Measurements from ENCODE around the gene CEP112. TPM values are rescaled to one million over a fixed set of nuclear protein-coding genes. Genes with fewer than 3 reads are reported as not detected.

The CEP112 gene
- total and polyA plus RNA-seq, 9 of the 15 experiments (the other 6 are each of a cell fraction or from before 2014, with no cell fraction given): 0.84 TPM; not detected in 8

DNA sequence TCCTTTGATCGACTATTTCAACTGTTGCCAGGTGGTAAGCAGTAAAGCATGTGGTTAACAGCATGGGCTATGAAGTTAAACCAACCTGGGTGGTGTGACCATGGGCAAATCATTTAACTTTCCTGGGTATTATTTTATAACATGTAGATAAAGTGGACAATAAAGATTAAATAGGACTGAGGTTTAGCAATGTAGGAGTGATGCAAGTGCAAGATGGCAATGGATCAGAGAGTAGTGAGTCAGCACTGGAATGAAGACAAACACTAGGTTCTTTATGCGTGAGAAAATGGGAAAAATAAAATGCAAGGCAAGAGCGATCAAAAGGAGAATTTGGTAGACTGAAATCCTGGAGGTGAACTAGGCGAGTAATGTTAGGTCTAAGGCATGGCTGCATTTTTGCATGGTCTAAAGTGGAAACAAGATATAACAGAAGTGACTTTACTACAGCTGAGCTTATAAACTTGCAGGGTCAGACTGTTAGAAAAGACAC is 408.0 kb downstream of the CEP112 start:
- TF ChIP-seq SRSF9 (IDR thresholded peaks at IDR 0.05; ENCODE audit: borderline replicate concordance, low read depth, low read length) (no peak), ESRRB (CRISPR knock-in tag; IDR thresholded peaks at IDR 0.05; ENCODE audit: borderline replicate concordance) (no peak), NFE2 (IDR thresholded peaks at IDR 0.05; ENCODE audit: low read depth) (0 out of 2 replicates have a peak, but pooled peaks have one; percentile 8), CEBPG (CRISPR knock-in tag; IDR thresholded peaks at IDR 0.05) (no peak), CEBPG (tag; conservative IDR thresholded peaks at IDR 0.05 in 1 of 2, IDR thresholded peaks at IDR 0.05 in 1 of 2) (peak in 1 of 2 experiments; percentile 45; a peak in 1 of 4 replicates), ZNF518B (CRISPR knock-in tag; IDR thresholded peaks at IDR 0.05) (no peak), CEBPB (tag; IDR thresholded peaks at IDR 0.05) (peak; percentile 31; the same call in 1 of the 2 replicates)
- TF ChIP-seq, protein P1, sequence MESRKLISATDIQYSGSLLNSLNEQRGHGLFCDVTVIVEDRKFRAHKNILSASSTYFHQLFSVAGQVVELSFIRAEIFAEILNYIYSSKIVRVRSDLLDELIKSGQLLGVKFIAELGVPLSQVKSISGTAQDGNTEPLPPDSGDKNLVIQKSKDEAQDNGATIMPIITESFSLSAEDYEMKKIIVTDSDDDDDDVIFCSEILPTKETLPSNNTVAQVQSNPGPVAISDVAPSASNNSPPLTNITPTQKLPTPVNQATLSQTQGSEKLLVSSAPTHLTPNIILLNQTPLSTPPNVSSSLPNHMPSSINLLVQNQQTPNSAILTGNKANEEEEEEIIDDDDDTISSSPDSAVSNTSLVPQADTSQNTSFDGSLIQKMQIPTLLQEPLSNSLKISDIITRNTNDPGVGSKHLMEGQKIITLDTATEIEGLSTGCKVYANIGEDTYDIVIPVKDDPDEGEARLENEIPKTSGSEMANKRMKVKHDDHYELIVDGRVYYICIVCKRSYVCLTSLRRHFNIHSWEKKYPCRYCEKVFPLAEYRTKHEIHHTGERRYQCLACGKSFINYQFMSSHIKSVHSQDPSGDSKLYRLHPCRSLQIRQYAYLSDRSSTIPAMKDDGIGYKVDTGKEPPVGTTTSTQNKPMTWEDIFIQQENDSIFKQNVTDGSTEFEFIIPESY (CRISPR knock-in tag; IDR thresholded peaks at IDR 0.05): no peak
- TF ChIP-seq, protein P2, sequence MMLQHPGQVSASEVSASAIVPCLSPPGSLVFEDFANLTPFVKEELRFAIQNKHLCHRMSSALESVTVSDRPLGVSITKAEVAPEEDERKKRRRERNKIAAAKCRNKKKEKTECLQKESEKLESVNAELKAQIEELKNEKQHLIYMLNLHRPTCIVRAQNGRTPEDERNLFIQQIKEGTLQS (IDR thresholded peaks at IDR 0.05): peak; percentile 31; the same call in 1 of the 2 replicates
- TF ChIP-seq, protein P2 (CRISPR knock-in tag; conservative IDR thresholded peaks at IDR 0.05): no peak
- Histone ChIP-seq H3K27me3 (ENCODE audit: control insufficient read depth in 2 of 2, insufficient read depth in 2 of 2, low read length in 2 of 2) (no peaks in the 10 kb centered on the region), H3K79me2 (ENCODE audit: control insufficient read depth, insufficient read depth, low read length) (no peaks in the 10 kb centered on the region), H2AFZ (ENCODE audit: low read depth, low read length) (peak overlapping the region; percentile 42; the same call in 1 of the 2 replicates), H3K36me3 (ENCODE audit: control insufficient read depth, insufficient read depth, low read length) (no peaks in the 10 kb centered on the region), H3K4me1 (replicated peaks in 1 of 2; ENCODE audit: control insufficient read depth in 2 of 2, insufficient read depth in 2 of 2, low read length in 2 of 2) (peaks cover 0 to 6% of the 10 kb centered on the region in 2 experiments; a peak in 2 of 5 replicates), H3K9me1 (ENCODE audit: control insufficient read depth, insufficient read depth, low read length) (no peaks in the 10 kb centered on the region), H3K4me3 (no peak overlapping the region), H3K4me2 (ENCODE audit: insufficient read depth, low read length) (no peak overlapping the region), H3K27ac (ENCODE audit: extremely low read depth, low read depth, low read length) (no peak overlapping the region), H3K9me3 (replicated peaks; ENCODE audit: control insufficient read depth, insufficient read depth, low read depth, low read length) (no peaks in the 10 kb centered on the region), H4K20me1 (replicated peaks; ENCODE audit: control insufficient read depth, insufficient read depth, low read length) (no peaks in the 10 kb centered on the region), H3K9ac (ENCODE audit: insufficient read depth in 1 of 2, low read depth in 2 of 2, low read length in 2 of 2) (no peak overlapping the region)
- DNase-seq (ENCODE audit: extremely low read depth in 1 of 4, low spot score in 3 of 4) (no peak), ATAC-seq (no peak), FAIRE-seq (no peak)
- 23% methylated on average over 4 of the region's 4 CpGs for WGBS (ENCODE audit: insufficient coverage, low coverage, missing lambda C conversion rate)
- ChIA-PET POLR2A (no interaction called here), CTCF (ENCODE audit: low intra/inter-chr PET ratio) (no interaction called here)
- intact Hi-C loops (cut with micrococcal nuclease) (no loop called here), in situ Hi-C loops (cut with MboI) (no loop called here)
- BruUV-seq (replicated peaks): no TSS peak
